ENCODE measurements around the gene PLEK2.

- TF ChIP-seq EP300 (IDR thresholded peaks at IDR 0.05), result no peak
- no peak for TF ChIP-seq POLR2A (IDR thresholded peaks at IDR 0.05)
Observed at GRCh38 chr14:67426161-67426560, 14.2 kb upstream of the PLEK2 start.

All from upper lobe of left lung (tissue), 4 donors.